HepG2 (cell line): Measurements from ENCODE around the gene SMAD7. TPM values are rescaled to one million over a fixed set of nuclear protein-coding genes. Genes with fewer than 3 reads are reported as not detected.

Experiments
- ATAC-seq: fragments of 200-7000 bp; cut with Tn5 transposase; 3 replicates; pipeline ENCODE4 v1.9.1; 2020; ENCODE audit warnings: mild to moderate bottlenecking, moderate library complexity
- BruUV-seq: library from RNA; stranded (reverse); fragments of 400-500 nt; replicated peaks from 2 replicates; lab custom pipeline; 2021; lab: Mats Ljungman, UMichigan
- CTCF ChIA-PET: fragments of 300-600 bp; formaldehyde crosslinking; extraction: SDS; loops from one replicate; lab custom pipeline; 2021; ENCODE audit warnings: low total read pairs, inconsistent platforms, low intra/inter-chr PET ratio; lab: Yijun Ruan, JAX
- POLR2A ChIA-PET: fragments of 350-600 bp; sonication (Branson Sonifier 250); formaldehyde crosslinking; loops from one replicate; lab custom pipeline; 2020; ENCODE audit warnings: antibody characterized with exemption, inconsistent platforms; lab: Yijun Ruan, JAX
- DNase-seq: peaks from one replicate; pipeline ENCODE4 v3.0.0-alpha.2; 2015; ENCODE audit warnings: low spot score
- FAIRE-seq: peaks from 3 replicates; lab custom pipeline; 2011; peaks lifted over from hg19 to GRCh38; lab: Jason Lieb, UNC
- H2AFZ ChIP-seq: one replicate; pipeline ENCODE4 v1.6.1; 2011; ENCODE audit warnings: low read length, inconsistent platforms
- H3K27ac ChIP-seq: fragments of 300-600 bp; 3 replicates; pipeline ENCODE4 v1.8.0; 2011; ENCODE audit warnings: mixed run types, mild to moderate bottlenecking, mixed read lengths, low read length, inconsistent platforms; ENCODE audit not compliant: insufficient read depth; ENCODE audit errors: extremely low read length
- H3K27me3 ChIP-seq, 2 experiments: fragments of 200-600 bp in 1 of 2; 2 replicates in 1 of 2; 3 replicates in 1 of 2; pipeline versions ENCODE4 v1.6.0 to v1.8.0; 2011; ENCODE audit warnings: low read length in 2 of 2, mild to moderate bottlenecking in 2 of 2, moderate library complexity in 2 of 2, inconsistent platforms in 1 of 2; ENCODE audit not compliant: insufficient read depth in 2 of 2, control insufficient read depth in 1 of 2
- H3K36me3 ChIP-seq, 2 experiments: fragments of 200-600 bp in 1 of 2; replicated peaks in 1 of 2; 2 replicates in 1 of 2; 3 replicates in 1 of 2; pipeline versions ENCODE4 v1.5.1 to v1.8.0; 2011; ENCODE audit warnings: low read length in 2 of 2, inconsistent platforms in 1 of 2; ENCODE audit not compliant: insufficient read depth in 2 of 2, control insufficient read depth in 1 of 2
- H3K4me1 ChIP-seq: 2 replicates; pipeline ENCODE4 v1.5.1; 2012; ENCODE audit warnings: low read length, inconsistent platforms; ENCODE audit not compliant: insufficient read depth
- H3K4me2 ChIP-seq: 2 replicates; pipeline ENCODE4 v1.6.0; 2011; ENCODE audit warnings: low read depth, low read length, inconsistent platforms
- H3K4me3 ChIP-seq, 3 experiments: fragments of 200-600 bp in 1 of 3; sonication (generic), shearing (Covaris generic) in 1 of 3; replicated peaks in 1 of 3; 2 replicates each; pipeline ENCODE4 v1.5.1; 2011 to 2016; ENCODE audit warnings: low read length in 3 of 3, inconsistent platforms in 2 of 3, low read depth in 2 of 3, mild to moderate bottlenecking in 2 of 3, control low read depth in 1 of 3, mixed read lengths in 1 of 3; ENCODE audit not compliant: insufficient read depth in 1 of 3
- H3K79me2 ChIP-seq: one replicate; pipeline ENCODE4 v1.6.1; 2011; ENCODE audit warnings: low read length, inconsistent platforms; ENCODE audit not compliant: insufficient read depth
- H3K9ac ChIP-seq: 2 replicates; pipeline ENCODE4 v1.6.0; 2011; ENCODE audit warnings: mild to moderate bottlenecking, low read depth, low read length, inconsistent platforms; ENCODE audit not compliant: insufficient read depth
- H3K9me3 ChIP-seq: 2 replicates; pipeline ENCODE4 v1.5.1; 2012; ENCODE audit warnings: mild to moderate bottlenecking, low read length
- H4K20me1 ChIP-seq: 2 replicates; pipeline ENCODE4 v1.6.0; 2011; ENCODE audit warnings: inconsistent platforms, mild to moderate bottlenecking, low read length, moderate library complexity; ENCODE audit not compliant: insufficient read depth
- CAMTA2 ChIP-seq: sonication (generic); formaldehyde crosslinking; IDR thresholded peaks from 2 replicates; pipeline ENCODE4 v1.4.0; 2020; ENCODE audit warnings: mild to moderate bottlenecking, missing genetic modification reagents, borderline replicate concordance
- FOXJ3 ChIP-seq: sonication (generic); formaldehyde crosslinking; IDR thresholded peaks from 2 replicates; pipeline ENCODE4 v1.4.0; 2020; ENCODE audit warnings: missing genetic modification reagents, mild to moderate bottlenecking, borderline replicate concordance
- HNF1A ChIP-seq, 2 experiments: sonication (generic) in 1 of 2; formaldehyde crosslinking in 1 of 2; IDR thresholded peaks; 2 replicates each; pipeline versions ENCODE4 v1.4.0 to v1.6.1; 2016 to 2020; ENCODE audit warnings: borderline replicate concordance in 1 of 2, low read depth in 1 of 2, mild to moderate bottlenecking in 1 of 2, missing genetic modification reagents in 1 of 2
- MEIS2 ChIP-seq: sonication (generic); formaldehyde crosslinking; IDR thresholded peaks from 2 replicates; pipeline ENCODE4 v1.9.0; 2021; ENCODE audit warnings: mild to moderate bottlenecking, missing genetic modification reagents
- SIN3A ChIP-seq: IDR thresholded peaks from 2 replicates; pipeline ENCODE4 v1.6.1; 2011; ENCODE audit warnings: low read depth, mild to moderate bottlenecking, control low read depth, low read length, borderline replicate concordance
- ZNF550 ChIP-seq: sonication (generic); formaldehyde crosslinking; IDR thresholded peaks from 2 replicates; pipeline ENCODE4 v1.4.0; 2020; ENCODE audit warnings: mild to moderate bottlenecking, missing genetic modification reagents, borderline replicate concordance
- ZNF598 ChIP-seq: sonication (generic); formaldehyde crosslinking; IDR thresholded peaks from 2 replicates; pipeline ENCODE4 v1.5.1; 2020; ENCODE audit warnings: mild to moderate bottlenecking, missing genetic modification reagents, borderline replicate concordance
- WGBS: methylation state at CpG from one replicate; pipeline ENCODE4 v1.1.6; 2017; ENCODE audit warnings: low lambda C conversion rate; 5-methylcytosine and 5-hydroxymethylcytosine counted together
- in situ Hi-C: cut with HindIII; loops from 2 replicates; pipeline ENCODE4 v1.10.0; 2017; ENCODE audit warnings: low pct_unique_long_range_greater_than_20kb; ENCODE audit not compliant: extremely low pct_ligation_motif_present
- intact Hi-C: fragments of 100-400 bp; cut with micrococcal nuclease; formaldehyde crosslinking; loops from one replicate; pipeline ENCODE4 v1.10.0; 2022; ENCODE audit not compliant: unreplicated experiment
- polyA plus RNA-seq, 8 experiments: library from polyadenylated mRNA; depleted of rRNA in 3 of 8; stranded (reverse) in 7 of 8; unstranded in 1 of 8; fragments of >200 nt; fragmentation: Illumina TruSeq in 4 of 8; extraction: Trizol in 4 of 8; gene quantifications; 2 replicates each; pipeline versions ENCODE4 v1.2.1 to v1.2.3, GENCODE V29; 2011 to 2016; ENCODE audit warnings: low read depth in 4 of 8, missing spikeins in 1 of 8, mixed read lengths in 1 of 8; ENCODE audit not compliant: insufficient read depth in 1 of 8
- total RNA-seq, 5 experiments: library from RNA; depleted of rRNA; stranded (reverse); fragments of >200 nt; fragmentation: Illumina TruSeq; extraction: Trizol; gene quantifications; 2 replicates each; pipeline ENCODE4 v1.2.3, GENCODE V29; 2016; ENCODE audit warnings: low read depth in 1 of 5
- TF ChIP-seq, protein P1 (sequence below): sonication (generic); formaldehyde crosslinking; IDR thresholded peaks from 2 replicates; pipeline ENCODE4 v1.5.1; 2020; ENCODE audit warnings: mild to moderate bottlenecking, moderate library complexity, missing genetic modification reagents

SMAD7 gene
- total and polyA plus RNA-seq, 2 of the 13 experiments (the other 11 are each of a cell fraction or from before 2014, with no cell fraction given): 17.4 to 24.7 TPM

DNA sequence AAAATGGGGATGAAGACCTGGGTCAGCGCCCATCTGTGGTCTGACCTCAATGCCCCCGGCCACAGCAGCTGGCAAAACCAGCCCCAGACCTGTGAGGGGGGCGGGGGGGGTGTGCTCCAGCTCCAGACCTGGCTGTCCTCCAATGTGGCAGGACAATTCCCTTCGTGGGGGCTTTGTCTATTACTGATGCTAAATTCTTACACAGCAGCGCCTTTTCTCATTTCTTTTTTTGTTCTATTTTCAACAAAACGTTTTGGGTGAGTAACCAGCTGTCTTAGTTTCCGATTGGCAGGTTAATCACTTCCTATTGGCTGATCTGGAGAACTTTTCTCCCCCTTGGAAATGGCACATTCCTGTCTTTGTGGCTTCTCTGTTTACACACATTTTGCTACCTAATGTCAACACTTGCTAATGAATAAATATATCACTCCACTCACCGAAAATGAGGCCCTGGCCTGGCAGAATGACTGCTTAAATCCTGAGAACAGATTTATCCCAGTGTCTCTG is 4.4 kb downstream of the SMAD7 start:
- Histone ChIP-seq H3K79me2 (peaks cover 95% of the 10 kb centered on the region), H3K27ac (peak overlapping the region; percentile 89), H2AFZ (no peak overlapping the region), H3K4me1 (peaks cover 62% of the 10 kb centered on the region), H3K36me3 (peaks cover 6 to 10% of the 10 kb centered on the region in 2 experiments), H4K20me1 (peaks cover 50% of the 10 kb centered on the region), H3K9ac (peak overlapping the region; percentile 87), H3K4me2 (peak overlapping the region; percentile 99), H3K27me3 (no peaks in the 10 kb centered on the region; a peak in 1 of 5 replicates), H3K9me3 (no peaks in the 10 kb centered on the region), H3K4me3 (peak overlapping the region; percentile 91 to 100 (median 97))
- POLR2A ChIA-PET: interaction anchor here (0.6 to 6.3 kb wide), 4 partner anchors 15 to 407 kb away, joined by 3 to 79 read pairs (median 6); partner anchors contain the start of gene CTIF
- intact Hi-C loops (loop anchor here (5.0 to 10.0 kb wide), 2 partner anchors 164 to 288 kb away; no protein-coding TSS in a partner anchor), in situ Hi-C loops (loop anchor here (5.0 kb wide), 1 partner anchor 49 kb away; no protein-coding TSS in a partner anchor)
- no TSS peak for BruUV-seq
- DNase-seq (peak; percentile 87), FAIRE-seq (peak; percentile 75), ATAC-seq (no peak)
- CTCF ChIA-PET: no interaction called here
- 3% methylated on average over 7 of the region's 8 CpGs for WGBS
- TF ChIP-seq MEIS2 (CRISPR knock-in tag): no peak
- TF ChIP-seq SIN3A: 0 out of 2 replicates have a peak, but pooled peaks have one; percentile 12
- TF ChIP-seq CAMTA2 (CRISPR knock-in tag): no peak
- peak; percentile 48; the same call in 1 of the 2 replicates for TF ChIP-seq HNF1A (IDR thresholded peaks at IDR 0.05; ENCODE audit: low read depth)
- peak; percentile 24; the same call in 1 of the 2 replicates for TF ChIP-seq HNF1A (CRISPR knock-in tag; IDR thresholded peaks at IDR 0.05; ENCODE audit: borderline replicate concordance)
- TF ChIP-seq FOXJ3 (CRISPR knock-in tag): peak; percentile 49; the same call in 1 of the 2 replicates
- TF ChIP-seq, protein P1, sequence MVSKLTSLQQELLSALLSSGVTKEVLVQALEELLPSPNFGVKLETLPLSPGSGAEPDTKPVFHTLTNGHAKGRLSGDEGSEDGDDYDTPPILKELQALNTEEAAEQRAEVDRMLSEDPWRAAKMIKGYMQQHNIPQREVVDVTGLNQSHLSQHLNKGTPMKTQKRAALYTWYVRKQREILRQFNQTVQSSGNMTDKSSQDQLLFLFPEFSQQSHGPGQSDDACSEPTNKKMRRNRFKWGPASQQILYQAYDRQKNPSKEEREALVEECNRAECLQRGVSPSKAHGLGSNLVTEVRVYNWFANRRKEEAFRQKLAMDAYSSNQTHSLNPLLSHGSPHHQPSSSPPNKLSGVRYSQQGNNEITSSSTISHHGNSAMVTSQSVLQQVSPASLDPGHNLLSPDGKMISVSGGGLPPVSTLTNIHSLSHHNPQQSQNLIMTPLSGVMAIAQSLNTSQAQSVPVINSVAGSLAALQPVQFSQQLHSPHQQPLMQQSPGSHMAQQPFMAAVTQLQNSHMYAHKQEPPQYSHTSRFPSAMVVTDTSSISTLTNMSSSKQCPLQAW (CRISPR knock-in tag): peak; percentile 29; the same call in 1 of the 2 replicates
- no peak for TF ChIP-seq ZNF598 (CRISPR knock-in tag)
- TF ChIP-seq ZNF550: no peak
